OCI-LY7 (cell line): ENCODE results near the gene HDAC10.

Source experiments
- EZH2phosphoT487 ChIP-seq: fragments of 200-600 bp; sonication (generic); IDR thresholded peaks from 2 replicates; pipeline ENCODE4 v1.6.1; 2018; ENCODE audit warnings: low read depth, borderline replicate concordance, mild to moderate bottlenecking, mixed run types, antibody characterized with exemption, low read length, moderate library complexity, mixed read lengths
- TF ChIP-seq, protein P1 (sequence below): fragments of 200-600 bp; sonication (generic); conservative IDR thresholded peaks from 2 replicates; pipeline ENCODE4 v1.5.1; 2014; ENCODE audit warnings: mild to moderate bottlenecking, antibody characterized with exemption, low read length, moderate library complexity, mixed read lengths

DNA sequence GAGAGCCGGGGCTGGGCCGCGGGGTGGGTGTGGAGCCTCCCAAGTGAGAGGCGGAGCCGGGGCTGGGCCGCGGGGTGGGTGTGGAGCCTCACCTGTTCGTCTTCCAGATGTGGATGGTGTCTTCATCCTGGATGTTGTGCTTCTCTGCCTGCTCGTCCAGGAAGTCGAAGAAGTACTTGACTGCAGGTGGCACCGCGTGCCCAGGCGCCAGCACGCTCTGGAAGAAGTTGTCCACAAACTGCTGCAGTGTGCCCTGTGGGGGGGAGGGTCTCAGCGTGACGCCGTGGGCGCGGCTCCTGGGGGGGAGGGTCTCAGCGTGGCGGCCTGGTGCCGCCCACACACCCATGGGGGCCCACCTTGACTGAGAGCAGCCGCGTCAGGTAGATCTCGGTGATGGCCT lies 26.7 kb upstream of the HDAC10 start:
- TF ChIP-seq, protein P1, sequence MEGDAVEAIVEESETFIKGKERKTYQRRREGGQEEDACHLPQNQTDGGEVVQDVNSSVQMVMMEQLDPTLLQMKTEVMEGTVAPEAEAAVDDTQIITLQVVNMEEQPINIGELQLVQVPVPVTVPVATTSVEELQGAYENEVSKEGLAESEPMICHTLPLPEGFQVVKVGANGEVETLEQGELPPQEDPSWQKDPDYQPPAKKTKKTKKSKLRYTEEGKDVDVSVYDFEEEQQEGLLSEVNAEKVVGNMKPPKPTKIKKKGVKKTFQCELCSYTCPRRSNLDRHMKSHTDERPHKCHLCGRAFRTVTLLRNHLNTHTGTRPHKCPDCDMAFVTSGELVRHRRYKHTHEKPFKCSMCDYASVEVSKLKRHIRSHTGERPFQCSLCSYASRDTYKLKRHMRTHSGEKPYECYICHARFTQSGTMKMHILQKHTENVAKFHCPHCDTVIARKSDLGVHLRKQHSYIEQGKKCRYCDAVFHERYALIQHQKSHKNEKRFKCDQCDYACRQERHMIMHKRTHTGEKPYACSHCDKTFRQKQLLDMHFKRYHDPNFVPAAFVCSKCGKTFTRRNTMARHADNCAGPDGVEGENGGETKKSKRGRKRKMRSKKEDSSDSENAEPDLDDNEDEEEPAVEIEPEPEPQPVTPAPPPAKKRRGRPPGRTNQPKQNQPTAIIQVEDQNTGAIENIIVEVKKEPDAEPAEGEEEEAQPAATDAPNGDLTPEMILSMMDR = no peak
- no peak for TF ChIP-seq EZH2phosphoT487
